OCI-LY7 (cell line): Measurements from ENCODE around the gene TGM6.

ENCODE experiments used
- CTCF ChIP-seq: fragments of 200-600 bp; sonication (generic); conservative IDR thresholded peaks from 2 replicates; pipeline ENCODE4 v1.5.1; 2014; ENCODE audit warnings: mild to moderate bottlenecking, antibody characterized with exemption, low read length, moderate library complexity, mixed read lengths
- EZH2phosphoT487 ChIP-seq: fragments of 200-600 bp; sonication (generic); IDR thresholded peaks from 2 replicates; pipeline ENCODE4 v1.6.1; 2018; ENCODE audit warnings: low read depth, borderline replicate concordance, mild to moderate bottlenecking, mixed run types, antibody characterized with exemption, low read length, moderate library complexity, mixed read lengths

- TF ChIP-seq CTCF, result no peak
- no peak for TF ChIP-seq EZH2phosphoT487
These were observed 42.2 kb upstream of the TGM6 start for GRCh38 chr20:2338411-2339066.
